ENCODE measurements around the gene SDHB. TPM values are rescaled to one million over a fixed set of nuclear protein-coding genes. Genes with fewer than 3 reads are reported as not detected.

The SDHB gene
- total and polyA plus RNA-seq, 2 of the 13 experiments (the other 11 are each of a cell fraction or from before 2014, with no cell fraction given) = 136 to 142 TPM

DNA sequence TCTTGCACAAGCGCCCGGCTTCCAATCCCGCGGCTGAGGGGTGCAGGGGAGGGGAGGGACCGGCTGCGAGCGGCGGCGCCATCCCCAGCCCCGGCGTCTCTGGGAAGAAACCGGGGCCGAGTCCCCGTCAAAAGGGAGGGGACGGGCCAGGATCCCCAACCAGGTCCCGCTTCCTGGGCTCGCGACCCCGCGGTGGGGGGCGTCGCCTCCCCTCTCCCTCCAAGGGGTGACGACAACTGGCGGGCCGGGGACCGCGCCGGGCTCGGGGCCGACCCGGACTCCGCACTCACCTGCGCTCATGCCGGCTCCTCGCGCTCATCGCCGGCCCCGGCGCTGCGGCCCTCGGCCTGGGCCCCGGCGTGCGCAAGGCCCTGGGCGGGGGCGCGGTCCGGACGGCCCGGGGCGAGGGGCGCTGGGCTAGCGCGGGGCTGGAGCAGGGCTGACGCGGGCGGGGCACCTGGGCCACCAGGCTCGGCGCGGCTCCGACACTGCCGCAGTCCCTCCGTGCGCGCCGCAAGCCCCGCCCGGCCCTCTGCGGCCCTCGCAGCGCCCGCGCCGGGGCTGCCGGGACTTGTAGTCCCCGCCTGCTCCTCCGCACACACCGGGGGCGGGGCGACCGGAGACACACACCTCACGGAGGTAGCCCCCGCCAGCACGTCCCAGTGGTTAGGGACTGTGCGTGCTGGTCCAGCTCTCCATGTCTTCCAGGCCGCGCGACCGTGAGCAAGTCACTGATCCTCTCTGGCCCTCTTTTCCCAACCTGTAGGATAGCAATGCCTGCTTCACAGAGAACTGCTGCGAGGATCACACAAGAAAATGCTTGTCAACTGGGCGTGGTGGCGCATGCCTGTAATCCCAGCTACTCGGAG lies 42.2 kb downstream of the SDHB start, which contains the start of gene ATP13A2 (continued):
- TF ChIP-seq, protein P1, sequence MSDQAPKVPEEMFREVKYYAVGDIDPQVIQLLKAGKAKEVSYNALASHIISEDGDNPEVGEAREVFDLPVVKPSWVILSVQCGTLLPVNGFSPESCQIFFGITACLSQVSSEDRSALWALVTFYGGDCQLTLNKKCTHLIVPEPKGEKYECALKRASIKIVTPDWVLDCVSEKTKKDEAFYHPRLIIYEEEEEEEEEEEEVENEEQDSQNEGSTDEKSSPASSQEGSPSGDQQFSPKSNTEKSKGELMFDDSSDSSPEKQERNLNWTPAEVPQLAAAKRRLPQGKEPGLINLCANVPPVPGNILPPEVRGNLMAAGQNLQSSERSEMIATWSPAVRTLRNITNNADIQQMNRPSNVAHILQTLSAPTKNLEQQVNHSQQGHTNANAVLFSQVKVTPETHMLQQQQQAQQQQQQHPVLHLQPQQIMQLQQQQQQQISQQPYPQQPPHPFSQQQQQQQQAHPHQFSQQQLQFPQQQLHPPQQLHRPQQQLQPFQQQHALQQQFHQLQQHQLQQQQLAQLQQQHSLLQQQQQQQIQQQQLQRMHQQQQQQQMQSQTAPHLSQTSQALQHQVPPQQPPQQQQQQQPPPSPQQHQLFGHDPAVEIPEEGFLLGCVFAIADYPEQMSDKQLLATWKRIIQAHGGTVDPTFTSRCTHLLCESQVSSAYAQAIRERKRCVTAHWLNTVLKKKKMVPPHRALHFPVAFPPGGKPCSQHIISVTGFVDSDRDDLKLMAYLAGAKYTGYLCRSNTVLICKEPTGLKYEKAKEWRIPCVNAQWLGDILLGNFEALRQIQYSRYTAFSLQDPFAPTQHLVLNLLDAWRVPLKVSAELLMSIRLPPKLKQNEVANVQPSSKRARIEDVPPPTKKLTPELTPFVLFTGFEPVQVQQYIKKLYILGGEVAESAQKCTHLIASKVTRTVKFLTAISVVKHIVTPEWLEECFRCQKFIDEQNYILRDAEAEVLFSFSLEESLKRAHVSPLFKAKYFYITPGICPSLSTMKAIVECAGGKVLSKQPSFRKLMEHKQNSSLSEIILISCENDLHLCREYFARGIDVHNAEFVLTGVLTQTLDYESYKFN (CRISPR knock-in tag; conservative IDR thresholded peaks at IDR 0.05) = no peak
- TF ChIP-seq NFKB2 (CRISPR knock-in tag; IDR thresholded peaks at IDR 0.05; ENCODE audit: borderline replicate concordance) (0 out of 2 replicates have a peak, but pooled peaks have one; percentile 30), HCFC1 (IDR thresholded peaks at IDR 0.05; ENCODE audit: low read depth, low read length) (peak; percentile 88), FOXO1 (CRISPR knock-in tag; IDR thresholded peaks at IDR 0.05) (no peak), ZFP90 (CRISPR knock-in tag; IDR thresholded peaks at IDR 0.05; ENCODE audit: borderline replicate concordance) (no peak), RBM39 (IDR thresholded peaks at IDR 0.05; ENCODE audit: low read depth, low read length, poor library complexity, severe bottlenecking) (no peak), HDAC1 (CRISPR knock-in tag; IDR thresholded peaks at IDR 0.05) (no peak; the same call in 1 of the 2 replicates), ZSCAN29 (CRISPR knock-in tag; conservative IDR thresholded peaks at IDR 0.05) (no peak), HNF4A (CRISPR knock-in tag; IDR thresholded peaks at IDR 0.05) (no peak), AGO1 (IDR thresholded peaks at IDR 0.05; ENCODE audit: low read depth, low read length, poor library complexity, severe bottlenecking) (no peak), PHF20 (CRISPR knock-in tag; IDR thresholded peaks at IDR 0.05) (peak; percentile 45; the same call in 1 of the 2 replicates), EEA1 (CRISPR knock-in tag; IDR thresholded peaks at IDR 0.05; ENCODE audit: borderline replicate concordance) (no peak), ZFX (CRISPR knock-in tag; IDR thresholded peaks at IDR 0.05; ENCODE audit: low read depth) (peak; percentile 84), SOX6 (IDR thresholded peaks at IDR 0.05) (no peak), SOX6 (CRISPR knock-in tag; IDR thresholded peaks at IDR 0.05) (no peak; the same call in 1 of the 2 replicates), CREB1 (IDR thresholded peaks at IDR 0.05) (no peak), CREB1 (CRISPR knock-in tag; IDR thresholded peaks at IDR 0.05) (peak; percentile 42; the same call in 1 of the 2 replicates), SAFB2 (CRISPR knock-in tag; IDR thresholded peaks at IDR 0.05; ENCODE audit: borderline replicate concordance, low read depth) (no peak), CAMTA2 (CRISPR knock-in tag; IDR thresholded peaks at IDR 0.05; ENCODE audit: borderline replicate concordance) (no peak), ZNF660 (CRISPR knock-in tag; IDR thresholded peaks at IDR 0.05; ENCODE audit: borderline replicate concordance, low read depth) (no peak)
- TF ChIP-seq, protein P2, sequence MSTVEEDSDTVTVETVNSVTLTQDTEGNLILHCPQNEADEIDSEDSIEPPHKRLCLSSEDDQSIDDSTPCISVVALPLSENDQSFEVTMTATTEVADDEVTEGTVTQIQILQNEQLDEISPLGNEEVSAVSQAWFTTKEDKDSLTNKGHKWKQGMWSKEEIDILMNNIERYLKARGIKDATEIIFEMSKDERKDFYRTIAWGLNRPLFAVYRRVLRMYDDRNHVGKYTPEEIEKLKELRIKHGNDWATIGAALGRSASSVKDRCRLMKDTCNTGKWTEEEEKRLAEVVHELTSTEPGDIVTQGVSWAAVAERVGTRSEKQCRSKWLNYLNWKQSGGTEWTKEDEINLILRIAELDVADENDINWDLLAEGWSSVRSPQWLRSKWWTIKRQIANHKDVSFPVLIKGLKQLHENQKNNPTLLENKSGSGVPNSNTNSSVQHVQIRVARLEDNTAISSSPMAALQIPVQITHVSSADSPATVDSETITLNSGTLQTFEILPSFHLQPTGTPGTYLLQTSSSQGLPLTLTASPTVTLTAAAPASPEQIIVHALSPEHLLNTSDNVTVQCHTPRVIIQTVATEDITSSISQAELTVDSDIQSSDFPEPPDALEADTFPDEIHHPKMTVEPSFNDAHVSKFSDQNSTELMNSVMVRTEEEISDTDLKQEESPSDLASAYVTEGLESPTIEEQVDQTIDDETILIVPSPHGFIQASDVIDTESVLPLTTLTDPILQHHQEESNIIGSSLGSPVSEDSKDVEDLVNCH (CRISPR knock-in tag; IDR thresholded peaks at IDR 0.05) = no peak
- TF ChIP-seq, protein P3, sequence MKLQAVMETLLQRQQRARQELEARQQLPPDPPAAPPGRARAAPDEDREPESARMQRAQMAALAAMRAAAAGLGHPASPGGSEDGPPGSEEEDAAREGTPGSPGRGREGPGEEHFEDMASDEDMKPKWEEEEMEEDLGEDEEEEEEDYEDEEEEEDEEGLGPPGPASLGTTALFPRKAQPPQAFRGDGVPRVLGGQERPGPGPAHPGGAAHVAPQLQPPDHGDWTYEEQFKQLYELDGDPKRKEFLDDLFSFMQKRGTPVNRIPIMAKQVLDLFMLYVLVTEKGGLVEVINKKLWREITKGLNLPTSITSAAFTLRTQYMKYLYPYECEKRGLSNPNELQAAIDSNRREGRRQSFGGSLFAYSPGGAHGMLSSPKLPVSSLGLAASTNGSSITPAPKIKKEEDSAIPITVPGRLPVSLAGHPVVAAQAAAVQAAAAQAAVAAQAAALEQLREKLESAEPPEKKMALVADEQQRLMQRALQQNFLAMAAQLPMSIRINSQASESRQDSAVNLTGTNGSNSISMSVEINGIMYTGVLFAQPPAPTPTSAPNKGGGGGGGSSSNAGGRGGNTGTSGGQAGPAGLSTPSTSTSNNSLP (IDR thresholded peaks at IDR 0.05; ENCODE audit: low read depth, low read length) = no peak

Data from HepG2 (cell line).